ENCODE data around the gene ZNF689. TPM values are rescaled to one million over a fixed set of nuclear protein-coding genes. Genes with fewer than 3 reads are reported as not detected.

The ZNF689 gene
- total and polyA plus RNA-seq, 2 of the 13 experiments (the other 11 are each of a cell fraction or from before 2014, with no cell fraction given): 9.7 to 19.5 TPM

DNA sequence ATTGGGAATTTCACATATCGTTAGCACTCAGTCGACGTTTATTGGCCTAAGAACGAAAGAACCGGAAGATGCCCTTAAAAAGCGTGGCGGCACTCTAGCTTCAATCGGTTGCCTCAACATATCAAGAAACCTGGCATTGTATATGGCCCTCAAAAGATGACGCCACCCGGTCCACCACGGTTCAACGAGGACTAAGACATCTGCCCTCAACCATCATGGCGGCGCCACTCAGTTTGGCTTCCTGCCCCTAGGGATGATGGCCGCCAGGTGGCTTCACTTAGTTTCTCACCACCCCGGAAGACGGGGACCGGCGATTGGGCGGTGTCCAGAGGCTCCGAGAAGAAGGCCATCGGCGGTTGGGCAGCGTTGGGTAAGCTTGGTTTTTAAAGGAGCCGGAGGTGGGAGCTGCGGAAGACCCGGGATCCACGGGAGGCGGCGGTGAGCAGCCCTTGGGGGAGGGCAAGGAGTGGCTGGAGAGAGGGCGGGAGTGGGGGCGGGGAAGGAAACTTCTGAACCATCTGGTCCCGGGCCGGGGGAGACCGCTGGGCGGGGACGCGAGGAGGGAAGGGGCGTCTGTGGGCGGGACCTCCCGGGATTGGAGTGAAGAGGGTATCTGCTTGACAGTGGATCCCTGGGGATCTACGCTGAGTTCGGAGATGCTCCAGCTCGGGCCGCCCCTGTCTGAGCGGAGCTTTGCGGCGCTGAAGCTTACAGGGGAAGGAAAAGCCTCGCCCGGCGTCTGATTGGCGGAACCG, 40.4 kb upstream of the ZNF689 start, which contains the start of gene PRR14 (continued):
- TF ChIP-seq, protein P1, sequence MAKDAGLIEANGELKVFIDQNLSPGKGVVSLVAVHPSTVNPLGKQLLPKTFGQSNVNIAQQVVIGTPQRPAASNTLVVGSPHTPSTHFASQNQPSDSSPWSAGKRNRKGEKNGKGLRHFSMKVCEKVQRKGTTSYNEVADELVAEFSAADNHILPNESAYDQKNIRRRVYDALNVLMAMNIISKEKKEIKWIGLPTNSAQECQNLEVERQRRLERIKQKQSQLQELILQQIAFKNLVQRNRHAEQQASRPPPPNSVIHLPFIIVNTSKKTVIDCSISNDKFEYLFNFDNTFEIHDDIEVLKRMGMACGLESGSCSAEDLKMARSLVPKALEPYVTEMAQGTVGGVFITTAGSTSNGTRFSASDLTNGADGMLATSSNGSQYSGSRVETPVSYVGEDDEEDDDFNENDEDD (CRISPR knock-in tag; IDR thresholded peaks at IDR 0.05; ENCODE audit: borderline replicate concordance): no peak
- TF ChIP-seq, protein P2, sequence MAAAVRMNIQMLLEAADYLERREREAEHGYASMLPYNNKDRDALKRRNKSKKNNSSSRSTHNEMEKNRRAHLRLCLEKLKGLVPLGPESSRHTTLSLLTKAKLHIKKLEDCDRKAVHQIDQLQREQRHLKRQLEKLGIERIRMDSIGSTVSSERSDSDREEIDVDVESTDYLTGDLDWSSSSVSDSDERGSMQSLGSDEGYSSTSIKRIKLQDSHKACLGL (CRISPR knock-in tag; IDR thresholded peaks at IDR 0.05): no peak
- no peak for TF ChIP-seq ZNF292 (CRISPR knock-in tag; IDR thresholded peaks at IDR 0.05; ENCODE audit: borderline replicate concordance, low read depth)
- TF ChIP-seq, protein P3, sequence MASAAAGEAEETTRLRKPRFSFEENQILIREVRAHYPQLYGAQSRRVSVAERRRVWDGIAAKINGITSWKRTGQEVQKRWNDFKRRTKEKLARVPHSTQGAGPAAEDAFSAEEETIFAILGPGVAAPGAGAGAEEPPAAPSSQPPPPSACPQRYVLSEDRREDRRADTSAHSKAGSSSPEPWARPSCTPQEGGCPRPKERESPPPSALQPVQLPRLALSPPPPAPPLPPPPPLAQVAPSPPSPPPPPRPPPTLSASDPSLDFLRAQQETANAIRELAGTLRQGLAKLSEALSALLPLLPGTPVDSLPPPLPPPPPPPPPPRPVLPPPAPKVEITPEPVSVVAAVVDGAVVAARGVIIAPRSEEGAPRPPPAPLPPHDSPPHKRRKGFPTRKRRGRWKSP (CRISPR knock-in tag; IDR thresholded peaks at IDR 0.05): peak; percentile 30; the same call in 1 of the 2 replicates
- TF ChIP-seq CC2D1A (CRISPR knock-in tag; IDR thresholded peaks at IDR 0.05): no peak
- TF ChIP-seq, protein P4, sequence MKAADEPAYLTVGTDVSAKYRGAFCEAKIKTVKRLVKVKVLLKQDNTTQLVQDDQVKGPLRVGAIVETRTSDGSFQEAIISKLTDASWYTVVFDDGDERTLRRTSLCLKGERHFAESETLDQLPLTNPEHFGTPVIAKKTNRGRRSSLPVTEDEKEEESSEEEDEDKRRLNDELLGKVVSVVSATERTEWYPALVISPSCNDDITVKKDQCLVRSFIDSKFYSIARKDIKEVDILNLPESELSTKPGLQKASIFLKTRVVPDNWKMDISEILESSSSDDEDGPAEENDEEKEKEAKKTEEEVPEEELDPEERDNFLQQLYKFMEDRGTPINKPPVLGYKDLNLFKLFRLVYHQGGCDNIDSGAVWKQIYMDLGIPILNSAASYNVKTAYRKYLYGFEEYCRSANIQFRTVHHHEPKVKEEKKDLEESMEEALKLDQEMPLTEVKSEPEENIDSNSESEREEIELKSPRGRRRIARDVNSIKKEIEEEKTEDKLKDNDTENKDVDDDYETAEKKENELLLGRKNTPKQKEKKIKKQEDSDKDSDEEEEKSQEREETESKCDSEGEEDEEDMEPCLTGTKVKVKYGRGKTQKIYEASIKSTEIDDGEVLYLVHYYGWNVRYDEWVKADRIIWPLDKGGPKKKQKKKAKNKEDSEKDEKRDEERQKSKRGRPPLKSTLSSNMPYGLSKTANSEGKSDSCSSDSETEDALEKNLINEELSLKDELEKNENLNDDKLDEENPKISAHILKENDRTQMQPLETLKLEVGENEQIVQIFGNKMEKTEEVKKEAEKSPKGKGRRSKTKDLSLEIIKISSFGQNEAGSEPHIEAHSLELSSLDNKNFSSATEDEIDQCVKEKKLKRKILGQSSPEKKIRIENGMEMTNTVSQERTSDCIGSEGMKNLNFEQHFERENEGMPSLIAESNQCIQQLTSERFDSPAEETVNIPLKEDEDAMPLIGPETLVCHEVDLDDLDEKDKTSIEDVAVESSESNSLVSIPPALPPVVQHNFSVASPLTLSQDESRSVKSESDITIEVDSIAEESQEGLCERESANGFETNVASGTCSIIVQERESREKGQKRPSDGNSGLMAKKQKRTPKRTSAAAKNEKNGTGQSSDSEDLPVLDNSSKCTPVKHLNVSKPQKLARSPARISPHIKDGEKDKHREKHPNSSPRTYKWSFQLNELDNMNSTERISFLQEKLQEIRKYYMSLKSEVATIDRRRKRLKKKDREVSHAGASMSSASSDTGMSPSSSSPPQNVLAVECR (CRISPR knock-in tag; IDR thresholded peaks at IDR 0.05; ENCODE audit: borderline replicate concordance): peak; percentile 70; the same call in 1 of the 2 replicates
- TF ChIP-seq ZNF33B (CRISPR knock-in tag; IDR thresholded peaks at IDR 0.05): no peak
- TF ChIP-seq ZNF614 (CRISPR knock-in tag; IDR thresholded peaks at IDR 0.05; ENCODE audit: borderline replicate concordance): peak; percentile 62; the same call in 1 of the 2 replicates
- TF ChIP-seq ZNF329 (CRISPR knock-in tag; IDR thresholded peaks at IDR 0.05; ENCODE audit: low read depth): 0 out of 2 replicates have a peak, but pooled peaks have one; percentile 42
- TF ChIP-seq, protein P5, sequence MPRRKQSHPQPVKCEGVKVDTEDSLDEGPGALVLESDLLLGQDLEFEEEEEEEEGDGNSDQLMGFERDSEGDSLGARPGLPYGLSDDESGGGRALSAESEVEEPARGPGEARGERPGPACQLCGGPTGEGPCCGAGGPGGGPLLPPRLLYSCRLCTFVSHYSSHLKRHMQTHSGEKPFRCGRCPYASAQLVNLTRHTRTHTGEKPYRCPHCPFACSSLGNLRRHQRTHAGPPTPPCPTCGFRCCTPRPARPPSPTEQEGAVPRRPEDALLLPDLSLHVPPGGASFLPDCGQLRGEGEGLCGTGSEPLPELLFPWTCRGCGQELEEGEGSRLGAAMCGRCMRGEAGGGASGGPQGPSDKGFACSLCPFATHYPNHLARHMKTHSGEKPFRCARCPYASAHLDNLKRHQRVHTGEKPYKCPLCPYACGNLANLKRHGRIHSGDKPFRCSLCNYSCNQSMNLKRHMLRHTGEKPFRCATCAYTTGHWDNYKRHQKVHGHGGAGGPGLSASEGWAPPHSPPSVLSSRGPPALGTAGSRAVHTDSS (CRISPR knock-in tag; conservative IDR thresholded peaks at IDR 0.05): no peak
- TF ChIP-seq, protein P6, sequence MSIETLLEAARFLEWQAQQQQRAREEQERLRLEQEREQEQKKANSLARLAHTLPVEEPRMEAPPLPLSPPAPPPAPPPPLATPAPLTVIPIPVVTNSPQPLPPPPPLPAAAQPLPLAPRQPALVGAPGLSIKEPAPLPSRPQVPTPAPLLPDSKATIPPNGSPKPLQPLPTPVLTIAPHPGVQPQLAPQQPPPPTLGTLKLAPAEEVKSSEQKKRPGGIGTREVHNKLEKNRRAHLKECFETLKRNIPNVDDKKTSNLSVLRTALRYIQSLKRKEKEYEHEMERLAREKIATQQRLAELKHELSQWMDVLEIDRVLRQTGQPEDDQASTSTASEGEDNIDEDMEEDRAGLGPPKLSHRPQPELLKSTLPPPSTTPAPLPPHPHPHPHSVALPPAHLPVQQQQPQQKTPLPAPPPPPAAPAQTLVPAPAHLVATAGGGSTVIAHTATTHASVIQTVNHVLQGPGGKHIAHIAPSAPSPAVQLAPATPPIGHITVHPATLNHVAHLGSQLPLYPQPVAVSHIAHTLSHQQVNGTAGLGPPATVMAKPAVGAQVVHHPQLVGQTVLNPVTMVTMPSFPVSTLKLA (IDR thresholded peaks at IDR 0.05): no peak
- peak; percentile 96 for TF ChIP-seq PTBP1 (IDR thresholded peaks at IDR 0.05; ENCODE audit: low read depth, low read length, poor library complexity, severe bottlenecking)
- no peak for TF ChIP-seq ARNT (IDR thresholded peaks at IDR 0.05)
- no peak for TF ChIP-seq CHCHD3 (CRISPR knock-in tag; IDR thresholded peaks at IDR 0.05)
- no peak for TF ChIP-seq SALL2 (CRISPR knock-in tag; IDR thresholded peaks at IDR 0.05)
- no peak for TF ChIP-seq SRSF9 (IDR thresholded peaks at IDR 0.05; ENCODE audit: borderline replicate concordance, insufficient read depth, low read depth, low read length, poor library complexity, severe bottlenecking)

Data from HepG2 (cell line).